ENCODE measurements around the gene HYPK. TPM values are rescaled to one million over a fixed set of nuclear protein-coding genes. Genes with fewer than 3 reads are reported as not detected.

HYPK gene, protein sequence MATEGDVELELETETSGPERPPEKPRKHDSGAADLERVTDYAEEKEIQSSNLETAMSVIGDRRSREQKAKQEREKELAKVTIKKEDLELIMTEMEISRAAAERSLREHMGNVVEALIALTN
- 10 to 100 TPM; 14.0 to 16.4 TPM for total RNA-seq

GRCh38 chr15:43800286-43801141, at the start of gene HYPK:
TSS of gene HYPK (plus strand) at chr15:43800599. CDS start at chr15:43800623, 24 bp downstream.
- H3K27me3 Mint-ChIP-seq, result no peaks in the 10 kb centered on the region
- DNase-seq (peak; percentile 95), ATAC-seq (peak; percentile 97)
- H3K4me1 Mint-ChIP-seq, result peaks cover 43% of the 10 kb centered on the region
- ChIA-PET CTCF (interaction anchor here (0.7 to 1.5 kb wide), 6 partner anchors 12 to 30 kb away, joined by 3 to 5 read pairs (median 4); partner anchors contain the start of gene ELL3), POLR2A (interaction anchor here (0.6 to 1.5 kb wide), 7 partner anchors 9 to 32 kb away, joined by 3 to 15 read pairs (median 6); partner anchors contain the start of genes ELL3, MFAP1, SERF2 and WDR76)
- peak within 1 kb of the TSS; percentile 98 for H3K27ac Mint-ChIP-seq
- H3K4me3 Mint-ChIP-seq, result peak within 1 kb of the TSS; percentile 85
- intact Hi-C loops (cut with DNase I, micrococcal nuclease), result loop anchor here (1.0 to 2.0 kb wide), 3 partner anchors 8 to 470 kb away; partner anchors contain the start of genes MFAP1 (in 2 of the 2), SERF2 (in 2 of the 2) and LCMT2 (in 1 of the 2)
- H3K9me3 Mint-ChIP-seq (ENCODE audit: low read depth), result no peaks in the 10 kb centered on the region
- H3K36me3 Mint-ChIP-seq (ENCODE audit: low read depth), result peaks cover 70% of the 10 kb centered on the region

- Mint-ChIP-seq H3K27ac (peak overlapping the region; percentile 16), H3K9me3 (ENCODE audit: low read depth) (no peaks in the 10 kb centered on the region), H3K27me3 (no peaks in the 10 kb centered on the region), H3K36me3 (ENCODE audit: low read depth) (peaks cover 64% of the 10 kb centered on the region), H3K4me3 (peak overlapping the region; percentile 29), H3K4me1 (peaks cover 41% of the 10 kb centered on the region)
- ChIA-PET POLR2A (no interaction called here), CTCF (no interaction called here)
- ATAC-seq (no peak), DNase-seq (no peak)
- intact Hi-C loops (cut with DNase I, micrococcal nuclease), result loop anchor here in 1 of 2 experiments (2.0 kb wide), 1 partner anchor 17 kb away; no protein-coding TSS in a partner anchor
Measured at GRCh38 chr15:43751885-43752284, 48.5 kb upstream of the HYPK start.

GRCh38 chr15:43762824-43763223, 37.6 kb upstream of the HYPK start:
- CTCF ChIA-PET, result interaction anchor here (1.1 kb wide), 1 partner anchor 8 kb away, joined by 3 read pairs; no protein-coding TSS in a partner anchor
- H3K9me3 Mint-ChIP-seq (ENCODE audit: low read depth), result no peaks in the 10 kb centered on the region
- no peaks in the 10 kb centered on the region for H3K4me1 Mint-ChIP-seq
- no peak overlapping the region for H3K27ac Mint-ChIP-seq
- POLR2A ChIA-PET, result no interaction called here
- ATAC-seq, result no peak
- H3K4me3 Mint-ChIP-seq, result no peak overlapping the region
- H3K36me3 Mint-ChIP-seq (ENCODE audit: low read depth), result peaks cover 50% of the 10 kb centered on the region
- no peaks in the 10 kb centered on the region for H3K27me3 Mint-ChIP-seq
- no peak for DNase-seq
- intact Hi-C loops (cut with DNase I, micrococcal nuclease), result no loop called here

- intact Hi-C loops (cut with DNase I, micrococcal nuclease), result no loop called here
- H3K4me3 Mint-ChIP-seq, result no peak overlapping the region
- no peaks in the 10 kb centered on the region for H3K4me1 Mint-ChIP-seq
- ATAC-seq, result no peak
- ChIA-PET CTCF (no interaction called here), POLR2A (interaction anchor here (1.3 kb wide), 1 partner anchor 10 kb away, joined by 3 read pairs; no protein-coding TSS in a partner anchor)
- H3K36me3 Mint-ChIP-seq (ENCODE audit: low read depth), result peaks cover 55% of the 10 kb centered on the region
- no peak for DNase-seq
- no peaks in the 10 kb centered on the region for H3K27me3 Mint-ChIP-seq
- no peaks in the 10 kb centered on the region for H3K9me3 Mint-ChIP-seq (ENCODE audit: low read depth)
- H3K27ac Mint-ChIP-seq, result peak overlapping the region; percentile 56
Measured at GRCh38 chr15:43763819-43764446, 36.5 kb upstream of the HYPK start.

GRCh38 chr15:43769584-43770228, 30.7 kb upstream of the HYPK start:
- Mint-ChIP-seq H3K4me1 (no peaks in the 10 kb centered on the region), H3K27ac (peak overlapping the region; percentile 21), H3K36me3 (ENCODE audit: low read depth) (peaks cover 64% of the 10 kb centered on the region), H3K9me3 (ENCODE audit: low read depth) (no peaks in the 10 kb centered on the region), H3K27me3 (no peaks in the 10 kb centered on the region), H3K4me3 (no peak overlapping the region)
- ATAC-seq, result peak; percentile 81
- ChIA-PET CTCF (interaction anchor here (0.6 to 1.9 kb wide), 16 partner anchors 7 to 146 kb away, joined by 3 to 8 read pairs (median 4); partner anchors contain the start of genes ELL3, HYPK and MFAP1), POLR2A (no interaction called here)
- peak; percentile 79 for DNase-seq
- intact Hi-C loops (cut with DNase I, micrococcal nuclease), result loop anchor here (2.0 to 10.0 kb wide), 2 partner anchors 19 to 255 kb away; partner anchors contain the start of gene MAP1A (in 1 of the 2)

GRCh38 chr15:43771816-43772215, 28.6 kb upstream of the HYPK start:
- Mint-ChIP-seq H3K36me3 (ENCODE audit: low read depth) (peaks cover 53% of the 10 kb centered on the region), H3K27ac (peak overlapping the region; percentile 51), H3K9me3 (ENCODE audit: low read depth) (no peaks in the 10 kb centered on the region), H3K4me3 (no peak overlapping the region), H3K4me1 (peaks cover 4% of the 10 kb centered on the region), H3K27me3 (no peaks in the 10 kb centered on the region)
- intact Hi-C loops (cut with DNase I, micrococcal nuclease), result loop anchor here in 1 of 2 experiments (10.0 kb wide), 1 partner anchor 257 kb away; the partner anchor contains the start of gene MAP1A
- POLR2A ChIA-PET, result no interaction called here
- DNase-seq (no peak), ATAC-seq (no peak)
- CTCF ChIA-PET, result interaction anchor here (0.6 to 2.0 kb wide), 3 partner anchors 15 to 330 kb away, joined by 3 to 8 read pairs (median 4); no protein-coding TSS in a partner anchor

DNA sequence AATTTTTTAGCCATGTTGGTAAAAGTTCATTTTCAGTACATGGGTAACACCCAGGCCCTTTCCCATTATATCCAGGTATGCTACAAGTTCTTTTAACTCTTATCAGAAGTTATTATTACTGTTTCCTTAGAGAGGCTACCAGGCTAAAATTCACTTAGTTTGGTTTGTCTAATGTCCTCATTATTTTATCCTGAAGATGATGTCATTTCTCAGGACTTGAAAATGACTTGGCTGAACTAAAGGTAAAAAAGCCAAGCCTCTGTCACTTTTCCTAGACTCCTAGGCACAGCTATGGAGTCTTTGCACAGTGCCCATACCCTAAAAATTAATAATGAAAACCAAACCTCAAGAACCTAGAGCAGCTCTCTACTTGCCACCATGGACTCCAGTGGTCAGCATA, 27.8 kb upstream of the HYPK start:
- no peak overlapping the region for H3K4me3 Mint-ChIP-seq
- peaks cover 8% of the 10 kb centered on the region for H3K4me1 Mint-ChIP-seq
- ATAC-seq (no peak), DNase-seq (no peak)
- H3K36me3 Mint-ChIP-seq (ENCODE audit: low read depth), result peaks cover 51% of the 10 kb centered on the region
- no peaks in the 10 kb centered on the region for H3K9me3 Mint-ChIP-seq (ENCODE audit: low read depth)
- H3K27ac Mint-ChIP-seq, result no peak overlapping the region
- intact Hi-C loops (cut with DNase I, micrococcal nuclease), result loop anchor here in 1 of 2 experiments (10.0 kb wide), 1 partner anchor 258 kb away; the partner anchor contains the start of gene MAP1A
- no peaks in the 10 kb centered on the region for H3K27me3 Mint-ChIP-seq
- ChIA-PET CTCF (interaction anchor here (0.7 to 2.0 kb wide), 3 partner anchors 8 to 26 kb away, joined by 4 to 8 read pairs (median 4); no protein-coding TSS in a partner anchor), POLR2A (no interaction called here)

- POLR2A ChIA-PET, result interaction anchor here (1.2 kb wide), 2 partner anchors 28 to 54 kb away, joined by 4 to 10 read pairs; no protein-coding TSS in a partner anchor
- intact Hi-C loops (cut with DNase I, micrococcal nuclease), result loop anchor here in 1 of 2 experiments (10.0 kb wide), 1 partner anchor 259 kb away; the partner anchor contains the start of gene MAP1A
- Mint-ChIP-seq H3K4me3 (no peak overlapping the region), H3K27me3 (no peaks in the 10 kb centered on the region), H3K9me3 (ENCODE audit: low read depth) (no peaks in the 10 kb centered on the region), H3K36me3 (ENCODE audit: low read depth) (peaks cover 39% of the 10 kb centered on the region), H3K4me1 (peaks cover 17% of the 10 kb centered on the region), H3K27ac (peak overlapping the region; percentile 21)
- DNase-seq (no peak), ATAC-seq (no peak)
- CTCF ChIA-PET, result no interaction called here
Measured at GRCh38 chr15:43774062-43774461, 26.3 kb upstream of the HYPK start.

DNA sequence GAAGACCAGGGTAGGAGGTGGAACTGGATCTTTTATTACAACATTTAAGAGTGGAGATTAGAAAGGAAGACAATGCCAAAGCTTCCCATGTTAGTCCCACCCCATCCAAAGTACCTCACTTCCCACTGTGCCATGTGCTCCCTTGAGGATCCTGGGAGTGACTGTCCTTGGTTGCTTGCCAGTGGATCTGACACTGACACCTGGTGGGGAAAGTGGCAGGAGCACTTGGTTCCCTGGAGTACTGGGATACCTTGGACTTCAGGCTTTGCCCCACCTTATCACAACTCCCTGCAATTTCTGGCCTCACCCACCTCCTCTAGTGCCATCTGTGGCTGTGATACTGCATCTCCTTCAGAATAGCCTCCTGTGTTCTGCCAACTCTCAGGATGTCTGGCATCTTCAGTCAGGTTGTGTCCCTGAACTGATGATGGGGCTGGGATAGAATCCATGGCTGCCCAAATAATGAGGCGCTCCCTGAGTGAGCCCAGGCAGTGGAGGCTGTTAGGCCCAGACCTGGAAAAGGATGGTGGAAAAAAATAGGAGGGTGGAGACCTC, 24.9 kb upstream of the HYPK start:
- Mint-ChIP-seq H3K27ac (no peak overlapping the region), H3K4me3 (peak overlapping the region; percentile 78), H3K9me3 (ENCODE audit: low read depth) (no peaks in the 10 kb centered on the region), H3K27me3 (no peaks in the 10 kb centered on the region), H3K36me3 (ENCODE audit: low read depth) (peaks cover 25% of the 10 kb centered on the region), H3K4me1 (peaks cover 19% of the 10 kb centered on the region)
- intact Hi-C loops (cut with DNase I, micrococcal nuclease), result loop anchor here in 1 of 2 experiments (10.0 kb wide), 1 partner anchor 261 kb away; the partner anchor contains the start of gene MAP1A
- DNase-seq (peak; percentile 16), ATAC-seq (no peak)
- POLR2A ChIA-PET, result interaction anchor here (0.7 to 1.2 kb wide), 2 partner anchors 29 to 53 kb away, joined by 5 to 10 read pairs; no protein-coding TSS in a partner anchor
- CTCF ChIA-PET, result interaction anchor here (0.6 to 1.0 kb wide), 2 partner anchors 17 to 19 kb away, joined by 3 to 4 read pairs; no protein-coding TSS in a partner anchor
